GM21526 (cell line): ENCODE results near the gene EBLN2.

Experiments
- ATAC-seq: cut with Tn5 transposase; IDR thresholded peaks from one replicate; pipeline ENCODE4 v1.9.1; 2021; ENCODE audit warnings: moderate library complexity; ENCODE audit not compliant: unreplicated experiment, low FRiP score

The EBLN2 gene

DNA sequence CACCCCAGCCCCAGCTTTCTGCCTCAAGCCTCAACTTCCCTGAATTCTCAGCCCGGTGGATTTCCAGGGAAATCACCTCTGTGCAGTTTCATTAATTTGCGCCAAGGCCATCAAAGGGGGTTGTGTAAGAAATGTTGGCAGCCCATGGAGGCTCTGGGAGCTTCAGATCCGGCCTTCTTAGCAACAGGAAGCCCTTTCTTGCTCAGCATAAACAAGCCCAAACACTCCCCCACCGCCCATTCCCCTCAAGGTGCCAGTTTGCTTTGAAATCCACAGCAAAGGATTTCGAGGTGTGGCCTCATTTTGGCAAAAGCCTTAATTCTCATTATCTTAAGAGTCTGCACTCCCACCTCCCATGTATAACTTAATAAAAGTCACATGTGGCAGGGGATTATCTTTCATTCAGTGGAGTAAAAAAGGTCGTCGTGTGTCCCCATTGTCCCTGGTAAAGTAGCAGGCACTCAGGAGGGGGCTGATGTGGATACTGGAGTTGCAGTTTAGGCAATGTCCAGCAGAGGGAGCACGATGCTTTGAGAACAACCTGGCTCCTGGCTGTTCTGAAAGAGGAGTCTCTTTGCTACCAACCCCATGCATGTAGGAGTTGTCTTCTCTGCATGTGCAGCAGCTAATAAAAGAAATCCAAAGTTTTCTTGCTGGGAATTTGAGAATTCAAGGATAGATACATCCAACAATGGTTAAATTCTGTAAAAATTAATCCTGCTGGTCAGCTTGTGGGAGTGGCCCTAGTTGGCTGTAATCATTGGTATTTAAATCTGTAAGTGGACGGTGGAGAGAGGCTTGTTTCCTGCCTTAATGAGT lies 39.5 kb downstream of the EBLN2 start:
- peak; percentile 81 for ATAC-seq

- no peak for ATAC-seq
Observed at GRCh38 chr3:73101881-73102280, 40.4 kb downstream of the EBLN2 start.

DNA sequence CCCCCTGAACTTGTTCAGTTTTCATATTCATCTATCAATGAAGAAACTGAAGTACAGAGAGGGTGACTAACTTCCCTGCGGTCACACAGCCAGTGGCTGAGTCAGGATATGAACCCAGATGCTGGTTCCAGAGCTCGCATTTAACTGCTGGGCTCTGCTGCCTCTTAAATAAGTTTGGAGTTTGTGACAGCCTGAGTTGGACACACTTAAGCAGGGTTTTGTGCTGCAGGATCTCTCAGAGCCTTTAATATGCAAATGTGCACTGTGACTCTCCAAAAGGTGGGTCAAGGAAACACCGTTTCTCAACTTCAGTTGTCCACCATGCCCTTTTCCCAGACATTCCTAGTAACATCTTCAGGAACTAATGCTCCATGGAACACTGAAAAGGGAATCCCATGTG lies 45.8 kb downstream of the EBLN2 start:
- no peak for ATAC-seq

DNA sequence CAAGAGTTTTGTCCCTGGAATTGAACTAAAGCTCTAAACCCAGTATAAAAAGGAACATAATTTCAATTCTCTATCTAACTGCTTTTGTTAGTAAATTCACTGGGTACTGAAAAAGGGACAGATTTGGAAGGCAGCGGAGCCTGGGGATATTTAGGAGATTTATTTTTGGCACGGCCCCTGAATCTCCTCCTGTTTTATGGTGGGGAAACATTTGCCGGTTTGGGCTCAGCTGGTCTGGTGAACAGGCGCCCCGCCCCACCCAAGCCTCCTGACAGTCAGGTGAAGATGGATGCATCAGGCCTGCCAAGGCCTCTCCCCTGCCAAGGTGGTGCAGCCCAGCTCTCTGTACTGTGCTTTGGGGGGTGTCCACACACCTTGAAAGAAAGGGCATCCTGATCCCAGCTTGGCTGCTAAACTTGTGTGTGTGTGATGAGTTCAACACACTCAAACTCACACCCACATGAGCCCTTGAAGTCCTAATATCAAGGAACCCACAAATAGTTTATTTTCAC lies 46.3 kb downstream of the EBLN2 start:
- no peak for ATAC-seq

DNA sequence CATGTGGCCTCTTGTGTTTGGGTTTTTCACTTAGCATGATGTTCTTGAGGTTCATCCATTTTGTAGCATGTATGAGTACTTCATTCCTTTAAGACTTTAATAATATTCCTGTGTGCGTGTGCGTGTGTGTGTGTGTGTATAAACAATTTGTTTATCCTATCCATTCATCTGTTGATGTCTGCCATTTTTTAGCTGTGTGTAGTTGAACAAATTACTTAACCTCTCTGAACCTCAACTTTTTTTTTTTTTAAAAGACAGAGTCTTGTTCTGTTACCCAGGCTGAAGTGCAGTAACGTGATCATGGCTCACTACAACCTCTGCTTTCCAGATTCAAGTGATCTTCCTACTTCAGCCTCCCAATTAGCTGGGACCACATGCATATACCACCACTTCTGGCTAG lies 47.3 kb downstream of the EBLN2 start:
- no peak for ATAC-seq

GRCh38 chr3:73110530-73110929 lies 49.1 kb downstream of the EBLN2 start:
- ATAC-seq: no peak
